HepG2 (cell line): ENCODE data around the gene ASXL1. TPM values are rescaled to one million over a fixed set of nuclear protein-coding genes. Genes with fewer than 3 reads are reported as not detected.
A peak's percentile ranks its signal among the peaks of the same experiment; 100 is the strongest.

Source experiments
- ATAC-seq: fragments of 200-7000 bp; cut with Tn5 transposase; 3 replicates; pipeline ENCODE4 v1.9.1; 2020; ENCODE audit warnings: mild to moderate bottlenecking, moderate library complexity
- BruUV-seq: library from RNA; stranded (reverse); fragments of 400-500 nt; replicated peaks from 2 replicates; lab custom pipeline; 2021; lab: Mats Ljungman, UMichigan
- CTCF ChIA-PET: fragments of 300-600 bp; formaldehyde crosslinking; extraction: SDS; loops from one replicate; lab custom pipeline; 2021; ENCODE audit warnings: low total read pairs, inconsistent platforms, low intra/inter-chr PET ratio; lab: Yijun Ruan, JAX
- POLR2A ChIA-PET: fragments of 350-600 bp; sonication (Branson Sonifier 250); formaldehyde crosslinking; loops from one replicate; lab custom pipeline; 2020; ENCODE audit warnings: antibody characterized with exemption, inconsistent platforms; lab: Yijun Ruan, JAX
- DNase-seq: peaks from one replicate; pipeline ENCODE4 v3.0.0-alpha.2; 2015; ENCODE audit warnings: low spot score
- FAIRE-seq: peaks from 3 replicates; lab custom pipeline; 2011; peaks lifted over from hg19 to GRCh38; lab: Jason Lieb, UNC
- H2AFZ ChIP-seq: one replicate; pipeline ENCODE4 v1.6.1; 2011; ENCODE audit warnings: low read length, inconsistent platforms
- H3K27ac ChIP-seq: fragments of 300-600 bp; 3 replicates; pipeline ENCODE4 v1.8.0; 2011; ENCODE audit warnings: mixed run types, mild to moderate bottlenecking, mixed read lengths, low read length, inconsistent platforms; ENCODE audit not compliant: insufficient read depth; ENCODE audit errors: extremely low read length
- H3K27me3 ChIP-seq, 2 experiments: fragments of 200-600 bp in 1 of 2; 2 replicates in 1 of 2; 3 replicates in 1 of 2; pipeline versions ENCODE4 v1.6.0 to v1.8.0; 2011; ENCODE audit warnings: low read length in 2 of 2, mild to moderate bottlenecking in 2 of 2, moderate library complexity in 2 of 2, inconsistent platforms in 1 of 2; ENCODE audit not compliant: insufficient read depth in 2 of 2, control insufficient read depth in 1 of 2
- H3K36me3 ChIP-seq, 2 experiments: fragments of 200-600 bp in 1 of 2; replicated peaks in 1 of 2; 2 replicates in 1 of 2; 3 replicates in 1 of 2; pipeline versions ENCODE4 v1.5.1 to v1.8.0; 2011; ENCODE audit warnings: low read length in 2 of 2, inconsistent platforms in 1 of 2; ENCODE audit not compliant: insufficient read depth in 2 of 2, control insufficient read depth in 1 of 2
- H3K4me1 ChIP-seq: 2 replicates; pipeline ENCODE4 v1.5.1; 2012; ENCODE audit warnings: low read length, inconsistent platforms; ENCODE audit not compliant: insufficient read depth
- H3K4me2 ChIP-seq: 2 replicates; pipeline ENCODE4 v1.6.0; 2011; ENCODE audit warnings: low read depth, low read length, inconsistent platforms
- H3K4me3 ChIP-seq, 3 experiments: fragments of 200-600 bp in 1 of 3; sonication (generic), shearing (Covaris generic) in 1 of 3; replicated peaks in 1 of 3; 2 replicates each; pipeline ENCODE4 v1.5.1; 2011 to 2016; ENCODE audit warnings: low read length in 3 of 3, inconsistent platforms in 2 of 3, low read depth in 2 of 3, mild to moderate bottlenecking in 2 of 3, control low read depth in 1 of 3, mixed read lengths in 1 of 3; ENCODE audit not compliant: insufficient read depth in 1 of 3
- H3K79me2 ChIP-seq: one replicate; pipeline ENCODE4 v1.6.1; 2011; ENCODE audit warnings: low read length, inconsistent platforms; ENCODE audit not compliant: insufficient read depth
- H3K9ac ChIP-seq: 2 replicates; pipeline ENCODE4 v1.6.0; 2011; ENCODE audit warnings: mild to moderate bottlenecking, low read depth, low read length, inconsistent platforms; ENCODE audit not compliant: insufficient read depth
- H3K9me3 ChIP-seq: 2 replicates; pipeline ENCODE4 v1.5.1; 2012; ENCODE audit warnings: mild to moderate bottlenecking, low read length
- H4K20me1 ChIP-seq: 2 replicates; pipeline ENCODE4 v1.6.0; 2011; ENCODE audit warnings: inconsistent platforms, mild to moderate bottlenecking, low read length, moderate library complexity; ENCODE audit not compliant: insufficient read depth
- ATM ChIP-seq: fragments of 450-650 bp; IDR thresholded peaks from 2 replicates; pipeline ENCODE4 v1.7.1; 2017; ENCODE audit warnings: mild to moderate bottlenecking, borderline replicate concordance
- FOXM1 ChIP-seq: sonication (generic); formaldehyde crosslinking; IDR thresholded peaks from 2 replicates; pipeline ENCODE4 v1.5.0; 2020; ENCODE audit warnings: missing genetic modification reagents
- HOXA5 ChIP-seq: sonication (generic); formaldehyde crosslinking; IDR thresholded peaks from 2 replicates; pipeline ENCODE4 v1.4.0; 2020; ENCODE audit warnings: missing genetic modification reagents
- PHF20 ChIP-seq: sonication (generic); formaldehyde crosslinking; IDR thresholded peaks from 2 replicates; pipeline ENCODE4 v1.5.0; 2020; ENCODE audit warnings: mild to moderate bottlenecking, missing genetic modification reagents
- PRDM4 ChIP-seq: sonication (generic); formaldehyde crosslinking; IDR thresholded peaks from 2 replicates; pipeline ENCODE4 v1.9.0; 2021; ENCODE audit warnings: missing genetic modification reagents, borderline replicate concordance
- ZBTB37 ChIP-seq: sonication (generic); formaldehyde crosslinking; IDR thresholded peaks from 2 replicates; pipeline ENCODE4 v1.4.0; 2020; ENCODE audit warnings: mild to moderate bottlenecking, missing genetic modification reagents
- ZNF12 ChIP-seq: sonication (generic); formaldehyde crosslinking; IDR thresholded peaks from 2 replicates; pipeline ENCODE4 v1.5.0; 2020; ENCODE audit warnings: missing genetic modification reagents
- ZNF24 ChIP-seq: fragments of 450-650 bp; IDR thresholded peaks from 2 replicates; pipeline ENCODE4 v1.6.1; 2017; ENCODE audit warnings: antibody characterized with exemption, mild to moderate bottlenecking
- ZNF501 ChIP-seq: sonication (generic); formaldehyde crosslinking; IDR thresholded peaks from 2 replicates; pipeline ENCODE4 v1.5.1; 2020; ENCODE audit warnings: mild to moderate bottlenecking, moderate library complexity, missing genetic modification reagents
- ZNF687 ChIP-seq: sonication (generic); formaldehyde crosslinking; IDR thresholded peaks from 2 replicates; pipeline ENCODE4 v1.5.1; 2020; ENCODE audit warnings: mild to moderate bottlenecking, missing genetic modification reagents, moderate library complexity
- ZNF816 ChIP-seq: sonication (generic); formaldehyde crosslinking; IDR thresholded peaks from 2 replicates; pipeline ENCODE4 v1.8.0; 2022; ENCODE audit warnings: missing genetic modification reagents, mild to moderate bottlenecking, borderline replicate concordance
- WGBS: methylation state at CpG from one replicate; pipeline ENCODE4 v1.1.6; 2017; ENCODE audit warnings: low lambda C conversion rate; 5-methylcytosine and 5-hydroxymethylcytosine counted together
- in situ Hi-C: cut with HindIII; loops from 2 replicates; pipeline ENCODE4 v1.10.0; 2017; ENCODE audit warnings: low pct_unique_long_range_greater_than_20kb; ENCODE audit not compliant: extremely low pct_ligation_motif_present
- intact Hi-C: fragments of 100-400 bp; cut with micrococcal nuclease; formaldehyde crosslinking; loops from one replicate; pipeline ENCODE4 v1.10.0; 2022; ENCODE audit not compliant: unreplicated experiment
- polyA plus RNA-seq, 8 experiments: library from polyadenylated mRNA; depleted of rRNA in 3 of 8; stranded (reverse) in 7 of 8; unstranded in 1 of 8; fragments of >200 nt; fragmentation: Illumina TruSeq in 4 of 8; extraction: Trizol in 4 of 8; gene quantifications; 2 replicates each; pipeline versions ENCODE4 v1.2.1 to v1.2.3, GENCODE V29; 2011 to 2016; ENCODE audit warnings: low read depth in 4 of 8, missing spikeins in 1 of 8, mixed read lengths in 1 of 8; ENCODE audit not compliant: insufficient read depth in 1 of 8
- total RNA-seq, 5 experiments: library from RNA; depleted of rRNA; stranded (reverse); fragments of >200 nt; fragmentation: Illumina TruSeq; extraction: Trizol; gene quantifications; 2 replicates each; pipeline ENCODE4 v1.2.3, GENCODE V29; 2016; ENCODE audit warnings: low read depth in 1 of 5

The ASXL1 gene
- total and polyA plus RNA-seq, 2 of the 13 experiments (the other 11 are each of a cell fraction or from before 2014, with no cell fraction given): 62.1 to 74.8 TPM

- in situ Hi-C loops (no loop called here), intact Hi-C loops (no loop called here)
- H3K36me3 ChIP-seq: peaks cover 10 to 32% of the 10 kb centered on the region in 2 experiments
- no peaks in the 10 kb centered on the region for H3K9me3 ChIP-seq
- BruUV-seq: no TSS peak
- FAIRE-seq (no peak), ATAC-seq (no peak), DNase-seq (no peak)
- 0 out of 2 replicates have a peak, but pooled peaks have one; percentile 56 for TF ChIP-seq ATM
- TF ChIP-seq ZNF501 (CRISPR knock-in tag): no peak
- TF ChIP-seq PRDM4: no peak
- no peaks in the 10 kb centered on the region for H3K27me3 ChIP-seq
- H3K79me2 ChIP-seq: no peaks in the 10 kb centered on the region
- no peak overlapping the region for H2AFZ ChIP-seq
- H3K4me3 ChIP-seq: no peak overlapping the region
- POLR2A ChIA-PET: interaction anchor here (1.2 kb wide), 1 partner anchor 28 kb away, joined by 3 read pairs; no protein-coding TSS in a partner anchor
- H3K27ac ChIP-seq: no peak overlapping the region
- H4K20me1 ChIP-seq: no peaks in the 10 kb centered on the region
- CTCF ChIA-PET: no interaction called here
- H3K4me1 ChIP-seq: peaks cover 26% of the 10 kb centered on the region
- 91% methylated on average over 1 of the region's 1 CpG for WGBS
- H3K4me2 ChIP-seq: no peak overlapping the region
- H3K9ac ChIP-seq: no peak overlapping the region
These were observed 37.8 kb upstream of the ASXL1 start for GRCh38 chr20:32320305-32320704.

- ATAC-seq (no peak), FAIRE-seq (no peak), DNase-seq (no peak)
- no peaks in the 10 kb centered on the region for H3K9me3 ChIP-seq
- H3K4me2 ChIP-seq: no peak overlapping the region
- peaks cover 32% of the 10 kb centered on the region for H3K4me1 ChIP-seq
- POLR2A ChIA-PET: no interaction called here
- intact Hi-C loops (no loop called here), in situ Hi-C loops (no loop called here)
- no peak overlapping the region for H3K27ac ChIP-seq
- WGBS: 92% methylated on average over 1 of the region's 1 CpG
- no peak overlapping the region for H3K4me3 ChIP-seq
- H3K27me3 ChIP-seq: no peaks in the 10 kb centered on the region
- H2AFZ ChIP-seq: no peak overlapping the region
- no TSS peak for BruUV-seq
- H3K9ac ChIP-seq: no peak overlapping the region
- H4K20me1 ChIP-seq: no peaks in the 10 kb centered on the region
- peaks cover 8 to 24% of the 10 kb centered on the region in 2 experiments for H3K36me3 ChIP-seq
- no peaks in the 10 kb centered on the region for H3K79me2 ChIP-seq
- CTCF ChIA-PET: no interaction called here
- TF ChIP-seq ZNF687: no peak
- no peak for TF ChIP-seq FOXM1 (CRISPR knock-in tag)
- no peak for TF ChIP-seq ZNF24
- TF ChIP-seq ZNF816 (CRISPR knock-in tag): no peak
- TF ChIP-seq ZNF12 (CRISPR knock-in tag): no peak
- TF ChIP-seq PHF20 (CRISPR knock-in tag): no peak
- no peak for TF ChIP-seq HOXA5 (CRISPR knock-in tag)
- TF ChIP-seq ZBTB37 (CRISPR knock-in tag): no peak
These were observed 36.7 kb upstream of the ASXL1 start for GRCh38 chr20:32321390-32321789.
